ENCODE measurements around the gene AIF1.

Gene AIF1

DNA sequence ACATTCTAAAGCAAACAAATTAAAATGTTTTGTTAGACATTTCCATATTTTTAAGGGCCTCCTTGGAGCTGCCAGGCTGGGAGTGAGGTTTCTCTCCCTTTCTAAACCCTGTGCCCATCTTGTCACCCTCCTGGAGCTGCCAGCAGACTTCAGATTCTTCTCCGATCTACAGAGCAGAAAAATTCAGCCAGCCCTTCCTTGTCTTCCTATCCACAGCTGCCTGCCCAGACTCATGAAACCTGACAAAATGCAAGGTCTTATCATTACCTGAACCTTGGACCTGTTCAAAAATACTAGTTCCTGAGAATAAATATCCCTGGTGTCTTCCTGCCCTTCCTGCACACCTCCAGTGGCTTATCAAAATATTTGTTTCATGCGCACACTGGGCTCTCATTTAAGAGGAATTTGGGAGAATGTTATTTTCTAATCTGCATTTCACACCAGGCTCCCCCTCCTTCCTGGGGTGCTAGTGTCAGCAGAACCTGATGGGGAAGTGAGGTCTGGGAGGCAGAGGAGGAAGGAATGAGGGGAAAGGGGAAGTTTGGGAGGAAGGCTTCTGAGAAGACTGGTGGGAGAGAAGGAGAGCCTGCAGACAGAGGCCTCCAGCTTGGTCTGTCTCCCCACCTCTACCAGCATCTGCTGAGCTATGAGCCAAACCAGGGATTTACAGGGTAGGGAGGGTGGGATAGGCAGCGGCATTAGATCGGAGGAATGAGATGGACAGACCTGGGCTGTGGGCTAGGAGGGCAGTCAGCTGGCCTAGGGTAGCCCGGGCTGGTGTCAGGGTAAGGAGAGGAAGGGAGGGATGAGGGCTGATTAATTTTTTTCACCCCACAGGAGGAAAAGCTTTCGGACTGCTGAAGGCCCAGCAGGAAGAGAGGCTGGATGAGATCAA lies at the start of gene AIF1:
AIF1 (plus strand) TSS at position 551 of the 895 bp plus-strand sequence; CDS start at position 647, 96 bp downstream.
- no peak for FAIRE-seq

DNA sequence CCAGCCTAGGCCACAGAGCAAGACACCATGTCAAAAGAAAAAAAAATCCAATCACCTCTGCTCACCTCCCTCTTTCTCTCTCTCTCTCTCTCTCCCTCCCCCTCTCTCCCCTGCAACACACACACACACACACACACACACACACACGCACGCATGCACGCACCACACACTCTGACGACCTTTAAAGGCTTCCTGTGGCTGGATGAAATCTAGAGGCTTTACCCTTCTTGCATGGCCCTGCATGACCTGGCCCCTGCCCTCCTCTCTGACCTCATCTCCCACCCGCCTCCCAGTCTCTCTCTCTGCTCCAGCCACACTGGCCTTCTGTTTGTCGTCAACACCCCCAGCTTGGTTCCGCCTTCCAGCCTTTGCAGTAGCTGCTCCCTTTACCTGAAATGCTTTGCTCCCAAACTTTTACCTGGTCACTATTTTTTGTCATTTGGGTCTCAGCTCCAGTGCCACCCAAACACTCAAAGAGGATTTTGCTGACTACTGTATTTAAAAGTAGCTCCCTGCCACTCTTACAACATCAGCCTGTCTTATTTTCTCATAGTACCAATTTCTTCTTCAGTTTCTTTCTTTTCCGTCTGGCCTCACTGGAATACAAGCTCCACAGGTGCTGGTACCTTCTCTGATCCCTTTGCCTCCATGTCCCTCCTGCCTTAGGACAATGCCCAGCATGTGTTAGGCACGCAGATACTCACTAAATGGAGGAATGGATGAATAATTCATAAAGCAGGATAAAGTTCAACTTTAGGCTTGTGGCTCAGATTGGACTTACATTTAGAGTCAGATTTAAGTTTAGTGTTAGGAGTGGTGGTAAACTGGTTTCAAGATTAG lies 47.3 kb upstream of the AIF1 start:
- no peak for FAIRE-seq

DNA sequence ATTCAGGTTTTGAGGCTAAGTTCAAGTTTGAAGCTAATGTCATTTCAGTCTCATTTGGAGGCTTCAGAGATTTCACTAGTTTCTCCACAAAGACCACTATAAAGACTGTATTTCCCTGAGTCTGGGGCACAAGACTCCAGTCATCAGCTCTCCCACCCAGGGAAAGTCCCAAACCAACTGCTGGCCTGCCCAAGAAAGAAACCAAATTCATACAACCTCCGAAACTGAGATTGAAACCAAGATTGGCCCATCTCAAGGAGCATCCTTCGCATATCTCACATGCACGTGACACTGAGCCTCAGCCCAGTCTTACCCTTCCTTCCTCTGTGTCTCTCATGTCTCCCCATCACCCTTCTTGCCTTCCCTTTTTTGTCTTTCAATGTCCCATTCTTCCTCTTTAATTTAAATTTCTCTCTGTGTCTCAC lies 46.5 kb upstream of the AIF1 start:
- no peak for FAIRE-seq

DNA sequence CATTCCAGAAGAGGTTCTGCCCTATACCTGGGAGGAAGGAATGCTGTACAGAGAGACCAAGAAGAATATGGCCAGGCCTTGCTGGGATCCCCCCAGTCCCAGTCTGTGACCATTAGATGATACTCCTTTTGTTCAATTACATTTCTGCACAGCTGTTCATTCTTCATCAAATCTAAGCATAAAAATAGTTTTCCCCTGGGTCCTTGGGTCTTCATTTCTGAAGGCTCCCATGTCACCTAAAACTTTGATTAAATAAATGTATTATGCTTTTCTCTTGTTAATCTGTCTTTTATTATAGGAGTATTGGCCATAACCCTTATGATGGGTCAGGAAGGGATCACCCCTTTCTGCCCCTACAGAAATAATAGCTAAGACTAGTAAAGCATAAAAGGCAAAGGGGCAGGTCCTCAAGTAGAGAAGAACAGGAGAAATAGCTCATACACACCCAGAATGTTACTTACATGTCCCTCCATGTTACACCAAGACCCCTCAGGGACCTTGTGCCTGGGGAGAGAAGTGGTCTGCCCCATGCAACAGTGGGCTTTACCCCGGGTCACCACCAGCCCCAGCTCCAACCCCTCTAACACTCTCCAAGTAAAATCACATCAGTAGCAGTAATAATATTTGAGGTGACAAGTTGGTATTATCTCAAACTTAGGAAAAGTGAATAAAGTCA lies 45.0 kb upstream of the AIF1 start:
- FAIRE-seq, result no peak

DNA sequence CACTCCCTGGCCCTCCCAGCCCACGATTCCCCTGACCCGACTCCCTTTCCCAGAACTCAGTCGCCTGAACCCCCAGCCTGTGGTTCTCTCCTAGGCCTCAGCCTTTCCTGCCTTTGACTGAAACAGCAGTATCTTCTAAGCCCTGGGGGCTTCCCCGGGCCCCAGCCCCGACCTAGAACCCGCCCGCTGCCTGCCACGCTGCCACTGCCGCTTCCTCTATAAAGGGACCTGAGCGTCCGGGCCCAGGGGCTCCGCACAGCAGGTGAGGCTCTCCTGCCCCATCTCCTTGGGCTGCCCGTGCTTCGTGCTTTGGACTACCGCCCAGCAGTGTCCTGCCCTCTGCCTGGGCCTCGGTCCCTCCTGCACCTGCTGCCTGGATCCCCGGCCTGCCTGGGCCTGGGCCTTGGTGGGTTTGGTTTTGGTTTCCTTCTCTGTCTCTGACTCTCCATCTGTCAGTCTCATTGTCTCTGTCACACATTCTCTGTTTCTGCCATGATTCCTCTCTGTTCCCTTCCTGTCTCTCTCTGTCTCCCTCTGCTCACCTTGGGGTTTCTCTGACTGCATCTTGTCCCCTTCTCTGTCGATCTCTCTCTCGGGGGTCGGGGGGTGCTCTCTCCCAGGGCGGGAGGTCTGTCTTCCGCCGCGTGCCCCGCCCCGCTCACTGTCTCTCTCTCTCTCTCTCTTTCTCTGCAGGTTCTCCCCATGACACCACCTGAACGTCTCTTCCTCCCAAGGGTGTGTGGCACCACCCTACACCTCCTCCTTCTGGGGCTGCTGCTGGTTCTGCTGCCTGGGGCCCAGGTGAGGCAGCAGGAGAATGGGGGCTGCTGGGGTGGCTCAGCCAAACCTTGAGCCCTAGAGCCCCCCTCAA lies 42.8 kb upstream of the AIF1 start, which contains the start of gene LTA:
LTA (plus strand) TSS at position 249 of the 871 bp plus-strand sequence; CDS start at position 703, 454 bp downstream.
- FAIRE-seq, result no peak

DNA sequence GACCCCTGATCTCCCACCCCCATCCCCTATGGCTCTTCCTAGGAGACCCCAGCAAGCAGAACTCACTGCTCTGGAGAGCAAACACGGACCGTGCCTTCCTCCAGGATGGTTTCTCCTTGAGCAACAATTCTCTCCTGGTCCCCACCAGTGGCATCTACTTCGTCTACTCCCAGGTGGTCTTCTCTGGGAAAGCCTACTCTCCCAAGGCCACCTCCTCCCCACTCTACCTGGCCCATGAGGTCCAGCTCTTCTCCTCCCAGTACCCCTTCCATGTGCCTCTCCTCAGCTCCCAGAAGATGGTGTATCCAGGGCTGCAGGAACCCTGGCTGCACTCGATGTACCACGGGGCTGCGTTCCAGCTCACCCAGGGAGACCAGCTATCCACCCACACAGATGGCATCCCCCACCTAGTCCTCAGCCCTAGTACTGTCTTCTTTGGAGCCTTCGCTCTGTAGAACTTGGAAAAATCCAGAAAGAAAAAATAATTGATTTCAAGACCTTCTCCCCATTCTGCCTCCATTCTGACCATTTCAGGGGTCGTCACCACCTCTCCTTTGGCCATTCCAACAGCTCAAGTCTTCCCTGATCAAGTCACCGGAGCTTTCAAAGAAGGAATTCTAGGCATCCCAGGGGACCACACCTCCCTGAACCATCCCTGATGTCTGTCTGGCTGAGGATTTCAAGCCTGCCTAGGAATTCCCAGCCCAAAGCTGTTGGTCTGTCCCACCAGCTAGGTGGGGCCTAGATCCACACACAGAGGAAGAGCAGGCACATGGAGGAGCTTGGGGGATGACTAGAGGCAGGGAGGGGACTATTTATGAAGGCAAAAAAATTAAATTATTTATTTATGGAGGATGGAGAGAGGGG lies 41.6 kb upstream of the AIF1 start:
- FAIRE-seq, result no peak

DNA sequence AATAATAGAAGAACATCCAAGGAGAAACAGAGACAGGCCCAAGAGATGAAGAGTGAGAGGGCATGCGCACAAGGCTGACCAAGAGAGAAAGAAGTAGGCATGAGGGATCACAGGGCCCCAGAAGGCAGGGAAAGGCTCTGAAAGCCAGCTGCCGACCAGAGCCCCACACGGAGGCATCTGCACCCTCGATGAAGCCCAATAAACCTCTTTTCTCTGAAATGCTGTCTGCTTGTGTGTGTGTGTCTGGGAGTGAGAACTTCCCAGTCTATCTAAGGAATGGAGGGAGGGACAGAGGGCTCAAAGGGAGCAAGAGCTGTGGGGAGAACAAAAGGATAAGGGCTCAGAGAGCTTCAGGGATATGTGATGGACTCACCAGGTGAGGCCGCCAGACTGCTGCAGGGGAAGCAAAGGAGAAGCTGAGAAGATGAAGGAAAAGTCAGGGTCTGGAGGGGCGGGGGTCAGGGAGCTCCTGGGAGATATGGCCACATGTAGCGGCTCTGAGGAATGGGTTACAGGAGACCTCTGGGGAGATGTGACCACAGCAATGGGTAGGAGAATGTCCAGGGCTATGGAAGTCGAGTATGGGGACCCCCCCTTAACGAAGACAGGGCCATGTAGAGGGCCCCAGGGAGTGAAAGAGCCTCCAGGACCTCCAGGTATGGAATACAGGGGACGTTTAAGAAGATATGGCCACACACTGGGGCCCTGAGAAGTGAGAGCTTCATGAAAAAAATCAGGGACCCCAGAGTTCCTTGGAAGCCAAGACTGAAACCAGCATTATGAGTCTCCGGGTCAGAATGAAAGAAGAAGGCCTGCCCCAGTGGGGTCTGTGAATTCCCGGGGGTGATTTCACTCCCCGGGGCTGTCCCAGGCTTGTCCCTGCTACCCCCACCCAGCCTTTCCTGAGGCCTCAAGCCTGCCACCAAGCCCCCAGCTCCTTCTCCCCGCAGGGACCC lies 40.6 kb upstream of the AIF1 start:
- no peak for FAIRE-seq

DNA sequence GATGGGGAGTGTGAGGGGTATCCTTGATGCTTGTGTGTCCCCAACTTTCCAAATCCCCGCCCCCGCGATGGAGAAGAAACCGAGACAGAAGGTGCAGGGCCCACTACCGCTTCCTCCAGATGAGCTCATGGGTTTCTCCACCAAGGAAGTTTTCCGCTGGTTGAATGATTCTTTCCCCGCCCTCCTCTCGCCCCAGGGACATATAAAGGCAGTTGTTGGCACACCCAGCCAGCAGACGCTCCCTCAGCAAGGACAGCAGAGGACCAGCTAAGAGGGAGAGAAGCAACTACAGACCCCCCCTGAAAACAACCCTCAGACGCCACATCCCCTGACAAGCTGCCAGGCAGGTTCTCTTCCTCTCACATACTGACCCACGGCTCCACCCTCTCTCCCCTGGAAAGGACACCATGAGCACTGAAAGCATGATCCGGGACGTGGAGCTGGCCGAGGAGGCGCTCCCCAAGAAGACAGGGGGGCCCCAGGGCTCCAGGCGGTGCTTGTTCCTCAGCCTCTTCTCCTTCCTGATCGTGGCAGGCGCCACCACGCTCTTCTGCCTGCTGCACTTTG lies 39.6 kb upstream of the AIF1 start, which contains the start of gene TNF:
TNF (plus strand) TSS at position 231 of the 567 bp plus-strand sequence; CDS start at position 408, 177 bp downstream.
- FAIRE-seq, result no peak

DNA sequence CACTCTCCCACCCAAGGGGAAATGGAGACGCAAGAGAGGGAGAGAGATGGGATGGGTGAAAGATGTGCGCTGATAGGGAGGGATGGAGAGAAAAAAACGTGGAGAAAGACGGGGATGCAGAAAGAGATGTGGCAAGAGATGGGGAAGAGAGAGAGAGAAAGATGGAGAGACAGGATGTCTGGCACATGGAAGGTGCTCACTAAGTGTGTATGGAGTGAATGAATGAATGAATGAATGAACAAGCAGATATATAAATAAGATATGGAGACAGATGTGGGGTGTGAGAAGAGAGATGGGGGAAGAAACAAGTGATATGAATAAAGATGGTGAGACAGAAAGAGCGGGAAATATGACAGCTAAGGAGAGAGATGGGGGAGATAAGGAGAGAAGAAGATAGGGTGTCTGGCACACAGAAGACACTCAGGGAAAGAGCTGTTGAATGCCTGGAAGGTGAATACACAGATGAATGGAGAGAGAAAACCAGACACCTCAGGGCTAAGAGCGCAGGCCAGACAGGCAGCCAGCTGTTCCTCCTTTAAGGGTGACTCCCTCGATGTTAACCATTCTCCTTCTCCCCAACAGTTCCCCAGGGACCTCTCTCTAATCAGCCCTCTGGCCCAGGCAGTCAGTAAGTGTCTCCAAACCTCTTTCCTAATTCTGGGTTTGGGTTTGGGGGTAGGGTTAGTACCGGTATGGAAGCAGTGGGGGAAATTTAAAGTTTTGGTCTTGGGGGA lies 38.9 kb upstream of the AIF1 start:
- no peak for FAIRE-seq

DNA sequence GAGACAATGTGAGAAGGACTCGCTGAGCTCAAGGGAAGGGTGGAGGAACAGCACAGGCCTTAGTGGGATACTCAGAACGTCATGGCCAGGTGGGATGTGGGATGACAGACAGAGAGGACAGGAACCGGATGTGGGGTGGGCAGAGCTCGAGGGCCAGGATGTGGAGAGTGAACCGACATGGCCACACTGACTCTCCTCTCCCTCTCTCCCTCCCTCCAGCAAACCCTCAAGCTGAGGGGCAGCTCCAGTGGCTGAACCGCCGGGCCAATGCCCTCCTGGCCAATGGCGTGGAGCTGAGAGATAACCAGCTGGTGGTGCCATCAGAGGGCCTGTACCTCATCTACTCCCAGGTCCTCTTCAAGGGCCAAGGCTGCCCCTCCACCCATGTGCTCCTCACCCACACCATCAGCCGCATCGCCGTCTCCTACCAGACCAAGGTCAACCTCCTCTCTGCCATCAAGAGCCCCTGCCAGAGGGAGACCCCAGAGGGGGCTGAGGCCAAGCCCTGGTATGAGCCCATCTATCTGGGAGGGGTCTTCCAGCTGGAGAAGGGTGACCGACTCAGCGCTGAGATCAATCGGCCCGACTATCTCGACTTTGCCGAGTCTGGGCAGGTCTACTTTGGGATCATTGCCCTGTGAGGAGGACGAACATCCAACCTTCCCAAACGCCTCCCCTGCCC lies 38.0 kb upstream of the AIF1 start:
- no peak for FAIRE-seq

DNA sequence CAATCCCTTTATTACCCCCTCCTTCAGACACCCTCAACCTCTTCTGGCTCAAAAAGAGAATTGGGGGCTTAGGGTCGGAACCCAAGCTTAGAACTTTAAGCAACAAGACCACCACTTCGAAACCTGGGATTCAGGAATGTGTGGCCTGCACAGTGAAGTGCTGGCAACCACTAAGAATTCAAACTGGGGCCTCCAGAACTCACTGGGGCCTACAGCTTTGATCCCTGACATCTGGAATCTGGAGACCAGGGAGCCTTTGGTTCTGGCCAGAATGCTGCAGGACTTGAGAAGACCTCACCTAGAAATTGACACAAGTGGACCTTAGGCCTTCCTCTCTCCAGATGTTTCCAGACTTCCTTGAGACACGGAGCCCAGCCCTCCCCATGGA lies 37.5 kb upstream of the AIF1 start:
- no peak for FAIRE-seq

DNA sequence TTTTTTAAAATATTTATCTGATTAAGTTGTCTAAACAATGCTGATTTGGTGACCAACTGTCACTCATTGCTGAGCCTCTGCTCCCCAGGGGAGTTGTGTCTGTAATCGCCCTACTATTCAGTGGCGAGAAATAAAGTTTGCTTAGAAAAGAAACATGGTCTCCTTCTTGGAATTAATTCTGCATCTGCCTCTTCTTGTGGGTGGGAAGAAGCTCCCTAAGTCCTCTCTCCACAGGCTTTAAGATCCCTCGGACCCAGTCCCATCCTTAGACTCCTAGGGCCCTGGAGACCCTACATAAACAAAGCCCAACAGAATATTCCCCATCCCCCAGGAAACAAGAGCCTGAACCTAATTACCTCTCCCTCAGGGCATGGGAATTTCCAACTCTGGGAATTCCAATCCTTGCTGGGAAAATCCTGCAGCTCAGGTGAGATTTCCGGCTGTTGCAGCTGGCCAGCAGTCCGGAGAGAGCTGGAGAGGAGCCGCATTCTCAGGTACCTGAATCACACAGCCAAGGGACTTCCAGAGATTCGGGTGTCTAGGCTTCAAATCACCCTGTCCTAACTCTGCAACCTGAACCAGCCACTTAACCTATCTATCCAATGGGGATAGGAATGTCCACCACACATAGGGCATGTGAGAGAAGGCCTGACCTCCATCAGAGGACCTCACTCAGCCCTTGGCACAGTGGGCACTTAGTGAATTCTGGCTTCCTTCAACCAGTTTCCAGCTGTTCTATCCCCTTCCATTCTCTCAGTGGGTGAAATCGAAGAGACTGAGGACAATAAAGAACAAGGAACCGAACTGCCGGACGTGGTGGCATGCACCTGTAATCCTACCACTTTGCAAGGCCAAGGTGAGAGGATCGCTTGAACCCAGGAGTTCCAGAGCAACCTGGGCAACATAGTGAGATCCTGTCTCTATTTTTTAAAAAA lies 36.6 kb upstream of the AIF1 start:
- FAIRE-seq, result no peak

DNA sequence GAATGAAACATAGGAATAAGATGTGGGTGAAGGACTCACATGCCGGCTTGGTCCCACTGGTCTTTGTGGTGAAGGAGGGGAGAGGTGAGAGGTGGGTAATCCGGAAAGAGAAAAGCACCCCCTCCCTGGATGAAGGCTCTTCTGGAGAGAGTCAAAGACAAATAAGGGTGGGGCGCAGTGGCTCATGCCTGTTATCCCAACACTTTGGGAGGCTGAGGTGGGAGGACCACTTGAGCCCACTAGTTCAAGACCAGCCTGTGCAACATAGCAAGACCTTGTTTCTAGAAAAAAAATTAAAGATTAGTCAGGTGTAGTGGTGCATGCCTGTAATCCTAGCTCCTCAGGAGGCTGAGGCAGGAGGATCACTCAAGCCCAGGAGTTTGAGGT lies 35.9 kb upstream of the AIF1 start:
- no peak for FAIRE-seq

DNA sequence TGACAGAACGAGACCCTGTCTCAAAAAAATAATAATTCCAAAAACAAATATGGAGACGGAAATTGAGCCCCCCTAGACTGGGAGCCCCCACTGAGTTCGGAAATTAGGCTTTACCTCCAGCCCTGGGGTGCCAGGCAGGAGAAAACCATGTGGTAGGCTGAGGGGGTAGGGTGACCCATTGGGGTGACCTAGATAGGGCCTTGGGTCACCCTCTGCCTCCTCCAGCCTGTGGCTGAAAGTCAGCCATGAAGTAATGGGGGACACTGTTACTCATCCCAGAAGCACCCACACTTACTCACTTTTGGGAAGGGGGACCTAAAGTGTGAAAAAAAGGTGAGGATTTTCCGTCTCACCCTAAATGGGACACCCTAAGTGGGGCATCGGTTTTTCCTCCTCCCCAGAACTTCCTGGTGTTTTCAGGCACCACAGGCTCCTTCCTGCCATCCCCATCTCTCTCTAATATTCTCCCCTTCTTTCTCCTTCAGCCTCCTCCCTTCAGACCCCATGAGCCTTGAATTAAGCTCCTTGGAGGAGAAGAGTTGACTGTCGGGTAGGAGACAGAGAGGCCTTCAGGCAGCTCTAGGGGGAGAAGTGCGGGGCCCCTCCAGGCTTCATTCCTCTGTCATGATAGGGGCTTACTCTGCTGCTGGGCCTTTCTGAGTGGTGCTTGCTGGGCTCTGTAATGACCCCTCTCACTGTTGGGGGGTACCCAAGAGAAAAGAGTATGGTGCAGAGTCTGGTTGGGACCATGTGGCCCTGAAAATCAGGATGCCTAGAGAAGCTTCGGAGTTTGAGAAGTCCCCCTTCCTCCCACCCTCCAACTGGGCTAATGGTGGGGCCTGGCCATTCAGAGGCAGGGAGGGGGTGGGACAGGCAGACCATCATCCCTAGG lies 35.2 kb upstream of the AIF1 start:
- FAIRE-seq, result no peak

DNA sequence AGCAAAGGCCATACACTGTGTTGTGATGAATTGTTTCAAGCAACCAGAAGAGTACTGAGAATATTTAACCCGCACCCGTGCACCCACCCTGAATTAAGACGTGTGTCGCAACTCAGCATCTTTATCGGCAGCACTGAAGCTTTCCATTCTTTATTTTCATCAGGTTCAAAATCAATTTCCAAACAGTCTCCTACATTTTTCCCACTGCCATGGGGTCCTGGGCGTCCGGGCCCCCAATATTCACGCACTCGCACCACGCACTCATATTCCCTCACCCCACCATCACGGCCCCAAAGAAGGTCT lies 34.6 kb upstream of the AIF1 start:
- FAIRE-seq, result no peak
